ENCODE measurements around the gene ALKBH2. TPM values are rescaled to one million over a fixed set of nuclear protein-coding genes. Genes with fewer than 3 reads are reported as not detected.

Gene ALKBH2
- total RNA-seq, 6 donors from 2014 or later, result 1.9 to 16.4 (median 12.4) TPM

- DNase-seq (peak in 1 of 2 donors; percentile 26), ATAC-seq (ENCODE audit: low FRiP score in 2 of 2) (no peak)
- H3K36me3 ChIP-seq, result peaks cover 6 to 83% (median 46%) of the 10 kb centered on the region in 4 donors
- TF ChIP-seq EP300 (IDR thresholded peaks at IDR 0.05) (no peak), POLR2A (IDR thresholded peaks at IDR 0.05) (no peak), POLR2AphosphoS5 (IDR thresholded peaks at IDR 0.05) (no peak)
- TF ChIP-seq, protein P1, sequence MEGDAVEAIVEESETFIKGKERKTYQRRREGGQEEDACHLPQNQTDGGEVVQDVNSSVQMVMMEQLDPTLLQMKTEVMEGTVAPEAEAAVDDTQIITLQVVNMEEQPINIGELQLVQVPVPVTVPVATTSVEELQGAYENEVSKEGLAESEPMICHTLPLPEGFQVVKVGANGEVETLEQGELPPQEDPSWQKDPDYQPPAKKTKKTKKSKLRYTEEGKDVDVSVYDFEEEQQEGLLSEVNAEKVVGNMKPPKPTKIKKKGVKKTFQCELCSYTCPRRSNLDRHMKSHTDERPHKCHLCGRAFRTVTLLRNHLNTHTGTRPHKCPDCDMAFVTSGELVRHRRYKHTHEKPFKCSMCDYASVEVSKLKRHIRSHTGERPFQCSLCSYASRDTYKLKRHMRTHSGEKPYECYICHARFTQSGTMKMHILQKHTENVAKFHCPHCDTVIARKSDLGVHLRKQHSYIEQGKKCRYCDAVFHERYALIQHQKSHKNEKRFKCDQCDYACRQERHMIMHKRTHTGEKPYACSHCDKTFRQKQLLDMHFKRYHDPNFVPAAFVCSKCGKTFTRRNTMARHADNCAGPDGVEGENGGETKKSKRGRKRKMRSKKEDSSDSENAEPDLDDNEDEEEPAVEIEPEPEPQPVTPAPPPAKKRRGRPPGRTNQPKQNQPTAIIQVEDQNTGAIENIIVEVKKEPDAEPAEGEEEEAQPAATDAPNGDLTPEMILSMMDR (IDR thresholded peaks at IDR 0.05), result no peak
- H3K4me3 ChIP-seq, result no peak overlapping the region
- no peaks in the 10 kb centered on the region for H3K4me1 ChIP-seq
- H3K9me3 ChIP-seq, result no peaks in the 10 kb centered on the region
- H3K27ac ChIP-seq, result no peak overlapping the region
- WGBS, 2 donors, result 86 to 87% methylated on average over 17 of the region's 17 CpGs
- no peaks in the 10 kb centered on the region for H3K27me3 ChIP-seq
Measured at GRCh38 chr12:109069307-109070271, 23.7 kb downstream of the ALKBH2 start.

GRCh38 chr12:109065853-109066193 is 27.4 kb downstream of the ALKBH2 start:
- no peaks in the 10 kb centered on the region for H3K4me1 ChIP-seq
- no peak for TF ChIP-seq EP300 (IDR thresholded peaks at IDR 0.05)
- TF ChIP-seq, protein P1 (IDR thresholded peaks at IDR 0.05), result no peak
- no peak for TF ChIP-seq POLR2A (IDR thresholded peaks at IDR 0.05)
- no peak for TF ChIP-seq POLR2AphosphoS5 (IDR thresholded peaks at IDR 0.05)
- H3K9me3 ChIP-seq, result no peaks in the 10 kb centered on the region
- no peak for DNase-seq
- 73% methylated on average over 1 of the region's 1 CpG for WGBS, 2 donors
- no peak for ATAC-seq (ENCODE audit: low FRiP score in 2 of 2)
- no peaks in the 10 kb centered on the region for H3K27me3 ChIP-seq
- H3K27ac ChIP-seq, result no peak overlapping the region
- H3K36me3 ChIP-seq, result peaks cover 6 to 58% (median 30%) of the 10 kb centered on the region in 4 donors
- no peak overlapping the region for H3K4me3 ChIP-seq

- ATAC-seq (ENCODE audit: low FRiP score in 2 of 2) (no peak), DNase-seq (no peak)
- H3K4me1 ChIP-seq, result no peaks in the 10 kb centered on the region
- TF ChIP-seq POLR2A (IDR thresholded peaks at IDR 0.05) (no peak), EP300 (IDR thresholded peaks at IDR 0.05) (no peak), POLR2AphosphoS5 (IDR thresholded peaks at IDR 0.05) (no peak)
- TF ChIP-seq, protein P1 (IDR thresholded peaks at IDR 0.05), result no peak
- H3K27me3 ChIP-seq, result no peaks in the 10 kb centered on the region
- peaks cover 2 to 54% (median 29%) of the 10 kb centered on the region in 4 donors for H3K36me3 ChIP-seq
- WGBS, 2 donors, result 86 to 92% methylated on average over 5 of the region's 5 CpGs
- no peaks in the 10 kb centered on the region for H3K9me3 ChIP-seq
- H3K27ac ChIP-seq, result no peak overlapping the region
- no peak overlapping the region for H3K4me3 ChIP-seq
Measured at GRCh38 chr12:109065154-109065852, 28.0 kb downstream of the ALKBH2 start.

- peaks cover 0 to 57% (median 23%) of the 10 kb centered on the region in 4 donors for H3K36me3 ChIP-seq
- no peak for DNase-seq
- TF ChIP-seq POLR2A (IDR thresholded peaks at IDR 0.05), result no peak
- TF ChIP-seq POLR2AphosphoS5 (IDR thresholded peaks at IDR 0.05), result no peak
- TF ChIP-seq, protein P1 (IDR thresholded peaks at IDR 0.05), result no peak
- no peak for TF ChIP-seq EP300 (IDR thresholded peaks at IDR 0.05)
- H3K4me3 ChIP-seq, result no peak overlapping the region
- H3K27ac ChIP-seq, result no peak overlapping the region
- H3K4me1 ChIP-seq, result no peaks in the 10 kb centered on the region
- H3K27me3 ChIP-seq, result no peaks in the 10 kb centered on the region
- H3K9me3 ChIP-seq, result no peaks in the 10 kb centered on the region
- 90 to 96% methylated on average over 2 to 3 of the region's 3 CpGs for WGBS, 2 donors
- no peak for ATAC-seq (ENCODE audit: low FRiP score in 2 of 2)
Measured at GRCh38 chr12:109064143-109064542, 29.1 kb downstream of the ALKBH2 start.

Data from upper lobe of left lung (tissue), 6 donors.